HepG2 (cell line): ENCODE measurements around the gene SMLR1. TPM values are rescaled to one million over a fixed set of nuclear protein-coding genes. Genes with fewer than 3 reads are reported as not detected.
A peak's percentile ranks its signal among the peaks of the same experiment; 100 is the strongest.

ENCODE experiments used
- ARID5B ChIP-seq: IDR thresholded peaks from 2 replicates; pipeline ENCODE4 v1.4.0; 2020; ENCODE audit warnings: mild to moderate bottlenecking, missing genetic modification reagents
- ATAD3A ChIP-seq: sonication (generic); formaldehyde crosslinking; IDR thresholded peaks from 2 replicates; pipeline ENCODE4 v1.4.0; 2020; ENCODE audit warnings: missing genetic modification reagents
- BORCS8-MEF2B ChIP-seq: sonication (generic); formaldehyde crosslinking; IDR thresholded peaks from 2 replicates; pipeline ENCODE4 v1.8.0; 2022; ENCODE audit warnings: mild to moderate bottlenecking, missing genetic modification reagents
- CENPX ChIP-seq: sonication (generic); formaldehyde crosslinking; IDR thresholded peaks from 2 replicates; pipeline ENCODE4 v1.9.0; 2021; ENCODE audit warnings: mild to moderate bottlenecking, missing genetic modification reagents, moderate library complexity
- FOSL2 ChIP-seq: sonication (generic); formaldehyde crosslinking; IDR thresholded peaks from 2 replicates; pipeline ENCODE4 v1.4.0; 2020; ENCODE audit warnings: missing genetic modification reagents
- HOMEZ ChIP-seq: IDR thresholded peaks from 2 replicates; pipeline ENCODE4 v1.6.1; 2016; ENCODE audit warnings: low read depth
- LRRFIP1 ChIP-seq: sonication (generic); formaldehyde crosslinking; conservative IDR thresholded peaks from 2 replicates; pipeline ENCODE4 v1.4.0; 2020; ENCODE audit warnings: missing genetic modification reagents
- MEF2D ChIP-seq: sonication (generic); formaldehyde crosslinking; IDR thresholded peaks from 2 replicates; pipeline ENCODE4 v1.5.1; 2020; ENCODE audit warnings: mild to moderate bottlenecking, missing genetic modification reagents
- MIXL1 ChIP-seq: IDR thresholded peaks from 2 replicates; pipeline ENCODE4 v1.6.1; 2016
- NFE2L1 ChIP-seq: sonication (generic); formaldehyde crosslinking; IDR thresholded peaks from 2 replicates; pipeline ENCODE4 v1.4.0; 2020; ENCODE audit warnings: missing genetic modification reagents, mild to moderate bottlenecking, borderline replicate concordance
- POGZ ChIP-seq: sonication (generic); formaldehyde crosslinking; IDR thresholded peaks from 2 replicates; pipeline ENCODE4 v1.4.0; 2020; ENCODE audit warnings: mild to moderate bottlenecking, missing genetic modification reagents
- TEF ChIP-seq: sonication (generic); formaldehyde crosslinking; IDR thresholded peaks from 2 replicates; pipeline ENCODE4 v1.5.0; 2020; ENCODE audit warnings: missing genetic modification reagents
- ZBTB14 ChIP-seq: sonication (generic); formaldehyde crosslinking; IDR thresholded peaks from 2 replicates; pipeline ENCODE4 v1.4.0; 2020; ENCODE audit warnings: missing genetic modification reagents
- ZBTB3 ChIP-seq: sonication (generic); formaldehyde crosslinking; IDR thresholded peaks from 2 replicates; pipeline ENCODE4 v1.4.0; 2020; ENCODE audit warnings: low read depth, mild to moderate bottlenecking, moderate library complexity, missing genetic modification reagents, borderline replicate concordance
- ZFP90 ChIP-seq: sonication (generic); formaldehyde crosslinking; IDR thresholded peaks from 2 replicates; pipeline ENCODE4 v1.8.0; 2022; ENCODE audit warnings: missing genetic modification reagents, mild to moderate bottlenecking, inconsistent platforms, borderline replicate concordance
- ZFX ChIP-seq: sonication (generic); formaldehyde crosslinking; IDR thresholded peaks from 2 replicates; pipeline ENCODE4 v1.4.0; 2020; ENCODE audit warnings: mild to moderate bottlenecking, low read depth, missing genetic modification reagents, moderate library complexity
- ZMYM4 ChIP-seq: sonication (generic); formaldehyde crosslinking; IDR thresholded peaks from 2 replicates; pipeline ENCODE4 v1.8.1; 2023; ENCODE audit warnings: mild to moderate bottlenecking, missing genetic modification reagents
- ZNF24 ChIP-seq: fragments of 450-650 bp; IDR thresholded peaks from 2 replicates; pipeline ENCODE4 v1.6.1; 2017; ENCODE audit warnings: antibody characterized with exemption, mild to moderate bottlenecking
- ZNF331 ChIP-seq: sonication (generic); formaldehyde crosslinking; IDR thresholded peaks from 2 replicates; pipeline ENCODE4 v1.4.0; 2020; ENCODE audit warnings: missing genetic modification reagents
- ZNF605 ChIP-seq: sonication (generic); formaldehyde crosslinking; IDR thresholded peaks from 2 replicates; pipeline ENCODE4 v1.8.0; 2022; ENCODE audit warnings: mild to moderate bottlenecking, missing genetic modification reagents
- ZNF644 ChIP-seq: IDR thresholded peaks from 2 replicates; pipeline ENCODE4 v1.6.1; 2016; ENCODE audit warnings: low read depth
- polyA plus RNA-seq, 8 experiments: library from polyadenylated mRNA; depleted of rRNA in 3 of 8; stranded (reverse) in 7 of 8; unstranded in 1 of 8; fragments of >200 nt; fragmentation: Illumina TruSeq in 4 of 8; extraction: Trizol in 4 of 8; gene quantifications; 2 replicates each; pipeline versions ENCODE4 v1.2.1 to v1.2.3, GENCODE V29; 2011 to 2016; ENCODE audit warnings: low read depth in 4 of 8, missing spikeins in 1 of 8, mixed read lengths in 1 of 8; ENCODE audit not compliant: insufficient read depth in 1 of 8
- total RNA-seq, 5 experiments: library from RNA; depleted of rRNA; stranded (reverse); fragments of >200 nt; fragmentation: Illumina TruSeq; extraction: Trizol; gene quantifications; 2 replicates each; pipeline ENCODE4 v1.2.3, GENCODE V29; 2016; ENCODE audit warnings: low read depth in 1 of 5

SMLR1 gene
- total and polyA plus RNA-seq, 2 of the 13 experiments (the other 11 are each of a cell fraction or from before 2014, with no cell fraction given), result 41.8 to 104 TPM

GRCh38 chr6:130858498-130859160 is 31.4 kb downstream of the SMLR1 start (continued):
- TF ChIP-seq ZFP90, result no peak
- no peak for TF ChIP-seq ZBTB14 (CRISPR knock-in tag)
- 0 out of 2 replicates have a peak, but pooled peaks have one; percentile 37 for TF ChIP-seq ZNF331 (CRISPR knock-in tag)
- TF ChIP-seq TEF (CRISPR knock-in tag), result no peak
- TF ChIP-seq ZNF24, result no peak
- TF ChIP-seq MIXL1, result peak; percentile 57
- TF ChIP-seq CENPX (CRISPR knock-in tag), result no peak
- no peak for TF ChIP-seq NFE2L1 (CRISPR knock-in tag)
- peak; percentile 76 for TF ChIP-seq ZMYM4
- peak; percentile 51; the same call in 1 of the 2 replicates for TF ChIP-seq ARID5B (CRISPR knock-in tag)
- TF ChIP-seq ZFX (CRISPR knock-in tag), result peak; percentile 40
- TF ChIP-seq HOMEZ (CRISPR knock-in tag), result 0 out of 2 replicates have a peak, but pooled peaks have one; percentile 23
- TF ChIP-seq ZNF644 (CRISPR knock-in tag), result 0 out of 2 replicates have a peak, but pooled peaks have one; percentile 47
- peak; percentile 17; the same call in 1 of the 2 replicates for TF ChIP-seq FOSL2 (CRISPR knock-in tag)
- TF ChIP-seq ZBTB3 (CRISPR knock-in tag), result 0 out of 2 replicates have a peak, but pooled peaks have one; percentile 37
- no peak for TF ChIP-seq BORCS8-MEF2B
- no peak for TF ChIP-seq POGZ (CRISPR knock-in tag)
- no peak for TF ChIP-seq LRRFIP1 (CRISPR knock-in tag)
- TF ChIP-seq ATAD3A, result no peak
- TF ChIP-seq MEF2D, result 0 out of 2 replicates have a peak, but pooled peaks have one; percentile 25
- no peak for TF ChIP-seq ZNF605 (CRISPR knock-in tag)
